Stimulated activated CD8-positive, alpha-beta memory T cell treated with anti-CD3 and anti-CD28 coated beads, Interleukin-7, amount 100 ng/mL, for 24 hours (primary cell): ENCODE measurements around the gene LRRN1.

Experiments
- DNase-seq: peaks from one replicate; pipeline ENCODE4 v3.0.0-alpha.2; 2020; ENCODE audit warnings: low read depth

LRRN1 gene

GRCh38 chr3:3799173-3800079 lies at the start of gene LRRN1:
LRRN1 (plus strand) TSS chr3:3799431; CDS start chr3:3844642, 45,211 bp downstream.
- DNase-seq: no peak

- DNase-seq: no peak
Observed at GRCh38 chr3:3753416-3753815, 45.8 kb upstream of the LRRN1 start.

GRCh38 chr3:3765661-3766060 lies 33.6 kb upstream of the LRRN1 start:
- DNase-seq: no peak

- no peak for DNase-seq
Observed at GRCh38 chr3:3766140-3766539, 33.1 kb upstream of the LRRN1 start.

- DNase-seq: no peak
Observed at GRCh38 chr3:3771094-3771493, 28.1 kb upstream of the LRRN1 start.

GRCh38 chr3:3771567-3771966 lies 27.7 kb upstream of the LRRN1 start:
- DNase-seq: no peak

GRCh38 chr3:3772338-3772737 lies 26.9 kb upstream of the LRRN1 start:
- DNase-seq: no peak

- no peak for DNase-seq
Observed at GRCh38 chr3:3772920-3773319, 26.3 kb upstream of the LRRN1 start.

GRCh38 chr3:3776607-3777006 lies 22.6 kb upstream of the LRRN1 start:
- DNase-seq: no peak

GRCh38 chr3:3778216-3778615 lies 21.0 kb upstream of the LRRN1 start:
- no peak for DNase-seq

GRCh38 chr3:3778641-3779270 lies 20.5 kb upstream of the LRRN1 start:
- DNase-seq: no peak

- no peak for DNase-seq
Observed at GRCh38 chr3:3782457-3782856, 16.8 kb upstream of the LRRN1 start.

- DNase-seq: no peak
Observed at GRCh38 chr3:3783210-3783609, 16.0 kb upstream of the LRRN1 start.

GRCh38 chr3:3783696-3784095 lies 15.5 kb upstream of the LRRN1 start:
- DNase-seq: no peak

GRCh38 chr3:3792391-3792790 lies 6.8 kb upstream of the LRRN1 start:
- no peak for DNase-seq

GRCh38 chr3:3798631-3799113 lies 559 bp upstream of the LRRN1 start:
- DNase-seq: no peak

- DNase-seq: no peak
Observed at GRCh38 chr3:3800080-3800455, 837 bp downstream of the LRRN1 start.

- no peak for DNase-seq
Observed at GRCh38 chr3:3800685-3801493, 1.7 kb downstream of the LRRN1 start.

GRCh38 chr3:3801494-3801841 lies 2.2 kb downstream of the LRRN1 start:
- no peak for DNase-seq

GRCh38 chr3:3802046-3802445 lies 2.8 kb downstream of the LRRN1 start:
- DNase-seq: no peak

GRCh38 chr3:3804560-3804959 lies 5.3 kb downstream of the LRRN1 start:
- no peak for DNase-seq

GRCh38 chr3:3806092-3806491 lies 6.9 kb downstream of the LRRN1 start:
- DNase-seq: no peak

GRCh38 chr3:3806856-3807255 lies 7.6 kb downstream of the LRRN1 start:
- DNase-seq: no peak
